Measurements from ENCODE around the gene KCTD21. TPM values are rescaled to one million over a fixed set of nuclear protein-coding genes. Genes with fewer than 3 reads are reported as not detected.
"Not testable (repeated sequence)": the region's sequence is repeated elsewhere in the genome, so short reads cannot be mapped to it uniquely, and the experiment has no call there.

KCTD21 gene
- total and polyA plus RNA-seq, 4 donors: 5.8 to 12.6 (median 9.2) TPM

DNA sequence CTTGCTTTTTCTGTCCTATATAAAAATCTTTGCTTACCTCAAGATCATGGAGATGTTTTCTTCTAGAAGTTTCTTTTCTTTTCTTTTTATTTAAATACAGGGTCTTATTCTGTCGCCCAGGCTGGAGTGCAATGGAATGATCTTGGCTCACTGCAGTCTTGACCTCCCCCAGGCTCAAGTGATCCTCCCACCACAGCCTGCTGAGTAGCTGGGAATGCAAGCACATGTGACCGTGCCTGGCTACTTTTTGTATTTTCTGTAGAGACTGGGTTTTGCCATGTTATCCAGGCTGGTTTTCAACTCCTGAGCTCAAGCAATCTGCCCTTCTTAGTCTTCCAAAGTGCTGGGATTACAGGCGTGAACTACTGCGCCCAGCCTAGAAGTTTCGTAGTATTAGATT lies 45.6 kb upstream of the KCTD21 start:
- TF ChIP-seq FOXA2 (IDR thresholded peaks at IDR 0.05) (no peak), GABPA (IDR thresholded peaks at IDR 0.05 in 1 of 2, conservative IDR thresholded peaks at IDR 0.05 in 1 of 2) (no peak), SP1 (IDR thresholded peaks at IDR 0.05) (no peak), HNF4G (IDR thresholded peaks at IDR 0.05) (no peak), HNF4A (conservative IDR thresholded peaks at IDR 0.05) (no peak), EGR1 (IDR thresholded peaks at IDR 0.05; ENCODE audit: low read depth in 2 of 2) (no peak), TAF1 (conservative IDR thresholded peaks at IDR 0.05) (no peak), FOXA1 (IDR thresholded peaks at IDR 0.05) (no peak), ATF3 (IDR thresholded peaks at IDR 0.05) (no peak), NR2F2 (IDR thresholded peaks at IDR 0.05) (no peak), RAD21 (IDR thresholded peaks at IDR 0.05) (no peak), RXRA (IDR thresholded peaks at IDR 0.05) (no peak), CTCF (IDR thresholded peaks at IDR 0.05; ENCODE audit: low read depth, low read length, missing input control) (no peak)
- TF ChIP-seq, protein P1, sequence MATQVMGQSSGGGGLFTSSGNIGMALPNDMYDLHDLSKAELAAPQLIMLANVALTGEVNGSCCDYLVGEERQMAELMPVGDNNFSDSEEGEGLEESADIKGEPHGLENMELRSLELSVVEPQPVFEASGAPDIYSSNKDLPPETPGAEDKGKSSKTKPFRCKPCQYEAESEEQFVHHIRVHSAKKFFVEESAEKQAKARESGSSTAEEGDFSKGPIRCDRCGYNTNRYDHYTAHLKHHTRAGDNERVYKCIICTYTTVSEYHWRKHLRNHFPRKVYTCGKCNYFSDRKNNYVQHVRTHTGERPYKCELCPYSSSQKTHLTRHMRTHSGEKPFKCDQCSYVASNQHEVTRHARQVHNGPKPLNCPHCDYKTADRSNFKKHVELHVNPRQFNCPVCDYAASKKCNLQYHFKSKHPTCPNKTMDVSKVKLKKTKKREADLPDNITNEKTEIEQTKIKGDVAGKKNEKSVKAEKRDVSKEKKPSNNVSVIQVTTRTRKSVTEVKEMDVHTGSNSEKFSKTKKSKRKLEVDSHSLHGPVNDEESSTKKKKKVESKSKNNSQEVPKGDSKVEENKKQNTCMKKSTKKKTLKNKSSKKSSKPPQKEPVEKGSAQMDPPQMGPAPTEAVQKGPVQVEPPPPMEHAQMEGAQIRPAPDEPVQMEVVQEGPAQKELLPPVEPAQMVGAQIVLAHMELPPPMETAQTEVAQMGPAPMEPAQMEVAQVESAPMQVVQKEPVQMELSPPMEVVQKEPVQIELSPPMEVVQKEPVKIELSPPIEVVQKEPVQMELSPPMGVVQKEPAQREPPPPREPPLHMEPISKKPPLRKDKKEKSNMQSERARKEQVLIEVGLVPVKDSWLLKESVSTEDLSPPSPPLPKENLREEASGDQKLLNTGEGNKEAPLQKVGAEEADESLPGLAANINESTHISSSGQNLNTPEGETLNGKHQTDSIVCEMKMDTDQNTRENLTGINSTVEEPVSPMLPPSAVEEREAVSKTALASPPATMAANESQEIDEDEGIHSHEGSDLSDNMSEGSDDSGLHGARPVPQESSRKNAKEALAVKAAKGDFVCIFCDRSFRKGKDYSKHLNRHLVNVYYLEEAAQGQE (IDR thresholded peaks at IDR 0.05): no peak
- TF ChIP-seq, protein P2, sequence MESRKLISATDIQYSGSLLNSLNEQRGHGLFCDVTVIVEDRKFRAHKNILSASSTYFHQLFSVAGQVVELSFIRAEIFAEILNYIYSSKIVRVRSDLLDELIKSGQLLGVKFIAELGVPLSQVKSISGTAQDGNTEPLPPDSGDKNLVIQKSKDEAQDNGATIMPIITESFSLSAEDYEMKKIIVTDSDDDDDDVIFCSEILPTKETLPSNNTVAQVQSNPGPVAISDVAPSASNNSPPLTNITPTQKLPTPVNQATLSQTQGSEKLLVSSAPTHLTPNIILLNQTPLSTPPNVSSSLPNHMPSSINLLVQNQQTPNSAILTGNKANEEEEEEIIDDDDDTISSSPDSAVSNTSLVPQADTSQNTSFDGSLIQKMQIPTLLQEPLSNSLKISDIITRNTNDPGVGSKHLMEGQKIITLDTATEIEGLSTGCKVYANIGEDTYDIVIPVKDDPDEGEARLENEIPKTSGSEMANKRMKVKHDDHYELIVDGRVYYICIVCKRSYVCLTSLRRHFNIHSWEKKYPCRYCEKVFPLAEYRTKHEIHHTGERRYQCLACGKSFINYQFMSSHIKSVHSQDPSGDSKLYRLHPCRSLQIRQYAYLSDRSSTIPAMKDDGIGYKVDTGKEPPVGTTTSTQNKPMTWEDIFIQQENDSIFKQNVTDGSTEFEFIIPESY (IDR thresholded peaks at IDR 0.05): no peak
- Histone ChIP-seq H3K4me3 (ENCODE audit: low read depth in 1 of 3, low read length in 3 of 3) (no peak overlapping the region), H3K9ac (ENCODE audit: low read depth in 1 of 2, low read length in 2 of 2) (no peak overlapping the region), H3K9me3 (ENCODE audit: control insufficient read depth in 4 of 4, low read length in 3 of 4) (no peaks in the 10 kb centered on the region), H3K27ac (ENCODE audit: low read depth in 1 of 2, low read length in 2 of 2) (no peak overlapping the region), H3K27me3 (ENCODE audit: control insufficient read depth in 4 of 4, insufficient read depth in 4 of 4, low read length in 3 of 4) (no peaks in the 10 kb centered on the region), H3K36me3 (ENCODE audit: control insufficient read depth in 4 of 4, insufficient read depth in 3 of 4, low read depth in 1 of 4, low read length in 3 of 4) (no peaks in the 10 kb centered on the region), H3K4me1 (ENCODE audit: control insufficient read depth in 4 of 4, insufficient read depth in 4 of 4, low read length in 3 of 4) (no peaks in the 10 kb centered on the region)
- WGBS: 97% methylated on average over 5 of the region's 5 CpGs
- no peak for DNase-seq (ENCODE audit: low spot score)

DNA sequence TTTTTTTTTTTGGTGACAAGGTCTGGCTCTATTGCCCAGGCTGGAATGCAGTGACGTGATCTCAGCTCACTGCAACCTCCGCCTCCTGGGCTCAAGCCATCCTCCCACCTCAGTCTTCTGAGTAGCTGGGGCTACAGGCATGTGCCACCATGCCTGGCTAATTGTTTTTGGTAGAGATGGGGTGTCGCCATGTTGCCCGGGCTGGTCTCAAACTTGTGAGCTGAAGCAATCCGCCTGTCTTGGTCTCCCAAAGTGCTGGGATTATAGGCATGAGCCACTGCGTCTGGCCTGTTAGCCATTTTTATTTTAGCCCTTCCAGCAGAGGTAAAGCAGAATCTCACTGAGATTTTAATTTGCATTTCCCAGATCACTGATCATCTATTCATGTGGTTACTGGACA lies 44.6 kb upstream of the KCTD21 start:
- not testable (repeated sequence) for H3K9me3 ChIP-seq (ENCODE audit: control insufficient read depth in 4 of 4, low read length in 3 of 4); DNase-seq (ENCODE audit: low spot score); H3K4me3 ChIP-seq (ENCODE audit: low read depth in 1 of 3, low read length in 3 of 3); H3K36me3 ChIP-seq (ENCODE audit: control insufficient read depth in 4 of 4, insufficient read depth in 3 of 4, low read depth in 1 of 4, low read length in 3 of 4); H3K9ac ChIP-seq (ENCODE audit: low read depth in 1 of 2, low read length in 2 of 2); H3K27ac ChIP-seq (ENCODE audit: low read depth in 1 of 2, low read length in 2 of 2); H3K4me1 ChIP-seq (ENCODE audit: control insufficient read depth in 4 of 4, insufficient read depth in 4 of 4, low read length in 3 of 4); H3K27me3 ChIP-seq (ENCODE audit: control insufficient read depth in 4 of 4, insufficient read depth in 4 of 4, low read length in 3 of 4)
- WGBS: 98% methylated on average over 6 of the region's 6 CpGs
